Measurements from ENCODE around the gene AFF4.

DNA sequence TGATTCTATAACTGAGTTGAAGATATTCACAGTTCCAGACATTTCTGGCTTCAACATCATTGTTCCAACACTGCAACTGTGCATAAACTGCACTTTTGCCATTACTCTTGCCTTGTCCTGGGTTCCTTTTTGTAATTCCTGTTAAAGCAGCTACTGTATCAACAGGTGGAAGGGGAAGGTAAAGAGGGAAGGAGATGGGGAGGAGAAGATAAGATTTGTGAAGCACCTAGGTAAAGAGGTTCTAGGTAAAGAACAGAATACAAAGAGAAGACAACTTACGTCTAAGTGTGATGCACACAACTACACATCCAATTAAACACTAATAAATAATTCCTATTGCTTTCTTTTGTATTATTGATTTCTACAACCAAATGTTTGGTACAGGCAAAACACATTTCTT, 53.7 kb downstream of the AFF4 start:
- TF ChIP-seq NFIC (IDR thresholded peaks at IDR 0.05; ENCODE audit: low read depth, low read length) (no peak), EP300 (IDR thresholded peaks at IDR 0.05; ENCODE audit: borderline replicate concordance in 1 of 2, control insufficient read depth in 1 of 2, low read depth in 2 of 2, low read length in 2 of 2) (no peak), USF1 (IDR thresholded peaks at IDR 0.05; ENCODE audit: borderline replicate concordance, extremely low read length, insufficient read depth, low read depth, low read length) (no peak), SIN3A (IDR thresholded peaks at IDR 0.05; ENCODE audit: low read depth, low read length) (no peak), GABPA (IDR thresholded peaks at IDR 0.05; ENCODE audit: low read depth) (no peak), IRF5 (IDR thresholded peaks at IDR 0.05; ENCODE audit: borderline replicate concordance) (no peak)
- TF ChIP-seq, protein P1, sequence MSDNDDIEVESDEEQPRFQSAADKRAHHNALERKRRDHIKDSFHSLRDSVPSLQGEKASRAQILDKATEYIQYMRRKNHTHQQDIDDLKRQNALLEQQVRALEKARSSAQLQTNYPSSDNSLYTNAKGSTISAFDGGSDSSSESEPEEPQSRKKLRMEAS (IDR thresholded peaks at IDR 0.05; ENCODE audit: low read depth, low read length) = no peak
